GM19023 (cell line): ENCODE results near the gene RTN4RL2.

Experiments used
- ATAC-seq: cut with Tn5 transposase; IDR thresholded peaks from one replicate; pipeline ENCODE4 v1.9.1; 2021; ENCODE audit warnings: mild to moderate bottlenecking, moderate library complexity; ENCODE audit not compliant: unreplicated experiment

The RTN4RL2 gene

DNA sequence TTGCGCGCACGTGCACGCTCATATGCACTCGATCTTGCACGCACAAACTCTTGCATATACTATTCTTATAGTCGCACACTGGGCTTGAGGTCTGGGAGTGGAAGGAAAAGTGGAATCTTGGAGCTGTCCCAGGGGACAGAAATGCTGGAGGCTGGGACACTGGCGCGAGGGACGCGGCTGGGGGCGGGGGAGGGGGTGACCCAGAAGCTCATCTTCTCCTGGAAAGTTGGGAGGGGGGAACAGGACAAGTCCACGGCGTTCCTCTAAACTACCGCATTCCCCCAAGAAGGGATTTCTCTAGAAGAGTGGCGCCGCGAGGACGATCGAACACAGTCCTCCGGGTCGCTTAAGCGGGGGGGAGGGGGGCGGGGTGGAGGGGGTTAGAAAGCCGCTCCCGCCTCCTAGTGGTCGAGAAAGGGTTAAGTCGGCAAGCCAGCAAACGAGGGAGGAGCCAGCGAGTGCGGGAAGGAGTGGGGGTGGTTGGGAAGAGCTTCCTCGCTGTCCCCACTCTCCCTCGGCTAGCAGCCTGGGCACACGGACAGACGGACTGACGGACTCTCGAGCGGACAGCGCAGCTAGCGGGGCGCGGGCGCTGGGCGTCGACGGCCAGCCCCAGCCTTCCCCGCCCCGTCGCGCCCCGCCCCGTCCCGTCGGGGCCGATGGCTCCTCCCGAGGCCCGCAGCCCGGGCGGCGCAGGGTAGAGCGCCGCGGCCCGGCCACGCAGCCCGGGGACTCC is at the start of gene RTN4RL2:
RTN4RL2 (plus strand) TSS at position 507 of the 736 bp plus-strand sequence. CDS start 338 bp downstream, outside the sequence.
- ATAC-seq: no peak

DNA sequence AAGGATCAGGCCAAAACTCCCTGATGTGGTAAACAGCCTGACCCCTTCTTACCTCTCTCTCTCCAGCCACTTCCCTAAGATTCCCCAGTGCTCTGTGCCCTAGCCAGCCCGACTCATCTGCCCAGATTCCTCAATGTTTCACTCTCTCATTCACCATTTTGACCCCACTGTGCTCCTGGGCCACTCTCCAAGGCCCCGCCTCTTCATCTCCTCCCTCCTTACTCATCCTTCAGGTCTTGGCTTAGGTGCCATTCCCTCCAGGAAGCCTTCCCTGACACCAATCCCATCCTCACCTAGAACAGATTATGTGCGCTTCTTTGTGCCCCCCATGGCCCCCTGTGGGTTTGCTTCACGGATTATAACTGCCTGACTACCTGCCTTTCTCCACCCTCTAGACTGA is 46.6 kb upstream of the RTN4RL2 start:
- no peak for ATAC-seq

DNA sequence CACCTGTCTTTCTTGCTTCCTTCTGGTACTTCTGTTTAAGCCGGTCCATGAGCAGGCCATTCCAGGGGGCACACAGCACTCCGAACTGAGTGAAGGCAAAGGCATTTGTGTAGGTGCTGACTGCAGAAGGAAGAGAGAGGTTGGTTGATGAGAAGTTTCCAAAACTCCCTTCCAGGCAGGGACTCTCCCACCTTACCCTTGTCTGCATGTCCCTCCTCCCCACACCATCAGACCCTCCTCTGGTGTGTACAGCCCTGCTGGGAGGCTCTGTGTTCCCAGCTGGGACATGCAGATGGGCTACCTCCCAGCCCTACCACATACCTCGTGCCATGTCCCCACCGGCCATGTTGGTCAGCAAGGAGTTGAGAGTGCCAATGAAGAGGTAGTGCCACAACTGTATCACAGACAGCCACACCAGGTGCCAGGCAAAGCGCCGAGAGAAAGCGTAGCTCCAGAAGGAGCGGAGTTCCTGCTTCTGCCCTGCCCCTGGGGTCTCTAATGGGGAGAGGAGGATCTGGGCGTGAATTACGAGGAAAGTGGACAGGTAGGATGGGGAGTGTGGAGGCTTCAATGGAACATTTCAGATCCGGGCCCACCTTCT is 45.6 kb upstream of the RTN4RL2 start:
- ATAC-seq: no peak

DNA sequence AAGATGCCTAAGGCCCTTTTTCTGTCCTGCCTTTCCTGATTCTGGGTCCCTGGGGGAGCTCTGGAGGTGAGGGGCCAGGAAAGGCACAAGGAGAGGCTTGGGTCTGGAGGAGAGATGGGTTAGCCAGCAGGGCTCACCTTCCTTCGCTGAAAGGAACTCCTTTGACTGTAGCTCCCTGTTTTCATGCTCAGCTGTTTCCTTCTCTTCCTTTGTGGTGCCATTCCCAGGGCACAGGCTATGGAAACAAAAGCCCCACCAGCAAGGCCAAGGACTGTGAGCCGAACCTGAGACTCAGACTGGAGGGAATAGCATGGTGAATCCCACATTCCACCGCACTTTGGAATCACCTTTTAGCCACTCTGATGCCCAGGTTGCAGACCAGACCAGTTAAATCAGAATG is 43.9 kb upstream of the RTN4RL2 start:
- ATAC-seq: no peak

DNA sequence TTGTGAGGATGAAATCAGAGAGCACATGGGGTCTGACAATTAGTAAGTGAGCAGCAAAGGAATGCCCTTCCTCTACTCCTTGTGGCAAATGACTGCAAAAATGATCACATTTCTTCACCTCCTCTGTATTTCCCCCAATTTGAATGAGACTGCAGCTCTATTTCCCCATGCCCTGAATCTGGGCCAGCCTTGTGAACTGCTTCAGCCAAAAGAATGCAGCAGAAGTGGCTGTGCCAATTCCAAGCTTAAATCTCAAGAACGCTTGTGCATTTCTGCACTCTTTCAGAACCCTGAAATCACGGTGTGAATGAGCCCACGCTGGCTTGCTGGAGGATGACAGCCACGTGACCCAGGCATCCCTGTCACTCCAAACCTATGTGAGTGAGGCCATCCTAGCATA is 43.3 kb upstream of the RTN4RL2 start:
- no peak for ATAC-seq

DNA sequence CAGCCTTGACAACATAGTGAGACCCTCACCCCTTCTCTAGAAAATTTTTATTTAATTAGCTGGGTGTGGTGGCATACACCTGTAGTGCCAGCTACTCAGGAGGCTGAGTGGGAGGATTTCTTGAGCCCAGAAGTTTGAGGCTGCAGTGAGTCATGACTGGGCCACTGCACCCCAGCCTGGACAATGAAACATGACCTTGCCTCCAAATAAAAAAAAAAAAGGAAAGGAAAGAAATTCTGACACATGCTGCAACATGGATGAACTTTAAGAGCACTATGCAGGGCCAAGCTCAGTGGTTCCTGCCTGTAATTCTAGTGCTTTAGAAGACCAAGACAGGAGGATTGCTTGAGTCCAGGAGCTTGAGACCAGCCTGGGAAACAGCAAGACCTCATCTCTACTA is 42.2 kb upstream of the RTN4RL2 start:
- ATAC-seq: no peak

DNA sequence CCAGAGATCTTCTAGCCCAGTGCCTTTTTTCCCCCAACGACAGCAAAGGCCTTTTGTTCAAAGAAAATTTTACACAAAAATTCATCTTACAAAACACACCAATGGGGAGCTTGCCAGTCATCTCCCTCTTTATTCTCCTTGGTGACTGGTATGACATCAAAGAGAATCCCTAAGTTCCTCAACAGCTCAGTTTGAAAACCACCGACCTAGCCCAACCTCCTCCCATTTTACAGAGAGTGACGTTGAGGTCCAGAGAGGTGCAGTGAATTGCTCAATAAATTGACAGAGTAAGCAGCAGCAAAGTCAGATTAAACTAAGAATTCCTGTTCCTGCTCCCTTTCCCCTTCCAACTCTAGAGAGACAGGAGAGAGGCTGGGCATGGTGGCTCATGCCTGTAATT is 41.2 kb upstream of the RTN4RL2 start:
- ATAC-seq: no peak

DNA sequence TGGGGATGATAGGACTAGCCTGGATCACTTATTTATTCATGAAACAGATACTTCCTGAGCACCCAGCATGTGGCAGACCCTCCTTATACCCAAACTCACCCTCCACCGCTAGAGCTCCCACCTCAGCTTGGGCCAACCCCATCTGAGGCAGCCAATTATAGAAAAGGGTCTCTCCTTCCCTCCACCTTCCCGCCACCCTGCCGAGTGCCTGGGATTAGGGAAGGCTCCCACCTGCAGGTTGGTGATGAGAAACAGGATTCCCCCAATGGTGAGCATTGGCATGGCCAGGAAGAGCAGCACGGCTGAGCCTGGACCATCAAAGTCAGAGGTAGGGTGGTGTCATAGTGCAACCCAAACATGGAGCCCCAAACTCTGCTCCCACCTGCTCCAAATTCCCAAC is 39.3 kb upstream of the RTN4RL2 start:
- ATAC-seq: no peak

DNA sequence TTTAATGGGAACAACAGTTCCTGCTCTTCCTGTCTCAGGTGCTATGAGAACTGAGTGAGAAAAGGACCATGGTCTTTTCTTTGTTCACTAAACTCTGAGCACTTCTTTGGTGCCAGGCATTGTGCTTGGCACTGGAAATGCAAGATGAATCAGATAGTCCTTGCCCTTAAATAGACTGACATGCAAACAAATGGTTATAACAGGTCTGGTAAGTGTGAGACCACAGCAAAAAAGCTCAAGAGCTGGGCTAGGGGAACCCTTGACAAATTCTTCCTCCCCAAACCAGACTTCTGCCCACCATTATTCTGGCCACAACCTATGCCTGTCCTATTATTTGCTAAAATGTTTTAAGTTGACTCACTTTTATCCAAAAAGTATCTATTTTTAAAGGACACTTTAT is 38.5 kb upstream of the RTN4RL2 start:
- ATAC-seq: no peak

DNA sequence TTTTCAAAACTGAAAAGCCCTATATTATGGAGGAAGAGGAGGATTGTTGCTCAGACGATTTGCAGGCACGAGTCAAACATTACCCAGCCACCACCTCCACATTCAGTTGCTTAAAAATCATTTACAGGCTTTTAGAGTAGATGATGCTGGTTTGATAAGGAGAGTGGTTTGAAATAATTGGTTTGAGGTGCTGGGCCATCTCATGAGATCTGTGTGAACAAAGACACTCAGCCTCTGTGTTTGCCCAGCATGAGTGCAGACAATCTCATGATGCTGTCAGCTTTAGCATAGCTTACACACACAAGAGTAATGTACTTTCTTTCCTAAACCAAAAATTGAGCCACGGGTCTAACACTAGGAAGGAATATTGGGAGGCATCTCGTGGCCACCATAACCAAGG is 37.7 kb upstream of the RTN4RL2 start:
- ATAC-seq: no peak

DNA sequence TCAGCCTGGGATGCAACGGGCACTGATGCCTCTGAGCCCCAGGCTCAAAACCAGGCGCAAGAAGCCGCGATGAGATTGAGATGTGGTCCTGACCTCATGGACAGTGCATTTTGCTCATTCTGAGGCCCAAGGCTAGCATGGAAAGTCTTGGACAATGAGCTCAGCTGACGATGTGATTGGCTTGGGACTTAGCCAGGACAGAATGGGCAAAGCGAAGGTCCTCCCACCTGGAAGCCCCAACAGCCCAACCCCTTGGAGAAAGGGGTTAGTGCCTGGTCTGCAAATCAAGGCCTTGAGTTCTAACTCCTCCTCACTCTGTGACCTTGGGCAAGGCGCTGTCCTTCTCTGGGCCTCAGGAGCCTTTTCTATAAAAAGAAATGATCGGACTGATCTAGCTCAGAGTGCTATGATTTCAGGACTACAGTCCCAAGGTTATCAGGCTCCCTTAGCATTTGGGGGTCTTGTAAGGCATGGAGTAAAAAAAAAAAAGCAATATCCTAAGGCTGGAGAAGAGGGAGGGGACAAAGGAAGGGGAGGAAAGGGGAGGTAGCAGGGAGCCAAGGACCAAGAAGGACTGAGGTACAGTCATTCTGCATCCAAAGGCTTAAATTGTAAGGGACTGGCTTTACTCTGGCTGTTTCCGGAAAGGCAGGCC is 36.1 kb upstream of the RTN4RL2 start:
- ATAC-seq: no peak

DNA sequence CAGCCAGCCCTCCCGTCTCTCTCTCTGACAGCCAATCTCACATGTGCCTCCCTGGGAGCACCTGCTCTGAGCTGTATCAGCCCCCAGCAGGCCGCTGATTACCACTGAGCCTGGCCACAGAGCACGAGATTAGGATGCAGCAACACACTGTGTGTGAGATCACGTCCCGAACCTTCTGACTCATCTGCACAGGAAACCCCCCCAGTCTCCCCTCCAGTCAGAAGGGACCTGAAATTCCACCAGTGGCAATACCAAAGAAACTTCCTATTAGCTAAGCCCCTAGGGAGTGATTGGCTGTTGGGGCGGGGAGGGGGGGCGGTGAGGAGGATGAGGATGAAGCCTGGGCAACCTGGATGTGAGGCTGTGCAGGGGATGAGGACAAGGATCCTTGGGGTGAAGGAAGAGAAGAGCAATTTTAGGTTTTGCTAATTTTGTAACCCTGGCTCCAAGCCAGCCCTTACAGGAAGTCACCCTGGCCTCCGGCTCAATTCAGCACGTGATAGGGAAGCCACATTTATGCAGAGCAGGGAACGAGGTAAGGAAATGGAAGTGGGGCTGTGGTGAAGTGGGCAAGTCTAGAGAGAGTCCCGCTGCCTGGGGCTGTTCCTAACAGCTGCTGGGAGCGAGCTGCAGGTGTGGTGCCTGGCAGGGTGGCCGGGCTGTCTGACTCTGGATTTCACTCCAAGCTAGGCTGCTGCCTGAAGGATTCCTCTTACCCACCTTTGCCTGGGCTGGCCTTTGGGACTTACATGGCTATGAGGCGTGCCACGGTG is 35.4 kb upstream of the RTN4RL2 start:
- peak; percentile 90 for ATAC-seq

DNA sequence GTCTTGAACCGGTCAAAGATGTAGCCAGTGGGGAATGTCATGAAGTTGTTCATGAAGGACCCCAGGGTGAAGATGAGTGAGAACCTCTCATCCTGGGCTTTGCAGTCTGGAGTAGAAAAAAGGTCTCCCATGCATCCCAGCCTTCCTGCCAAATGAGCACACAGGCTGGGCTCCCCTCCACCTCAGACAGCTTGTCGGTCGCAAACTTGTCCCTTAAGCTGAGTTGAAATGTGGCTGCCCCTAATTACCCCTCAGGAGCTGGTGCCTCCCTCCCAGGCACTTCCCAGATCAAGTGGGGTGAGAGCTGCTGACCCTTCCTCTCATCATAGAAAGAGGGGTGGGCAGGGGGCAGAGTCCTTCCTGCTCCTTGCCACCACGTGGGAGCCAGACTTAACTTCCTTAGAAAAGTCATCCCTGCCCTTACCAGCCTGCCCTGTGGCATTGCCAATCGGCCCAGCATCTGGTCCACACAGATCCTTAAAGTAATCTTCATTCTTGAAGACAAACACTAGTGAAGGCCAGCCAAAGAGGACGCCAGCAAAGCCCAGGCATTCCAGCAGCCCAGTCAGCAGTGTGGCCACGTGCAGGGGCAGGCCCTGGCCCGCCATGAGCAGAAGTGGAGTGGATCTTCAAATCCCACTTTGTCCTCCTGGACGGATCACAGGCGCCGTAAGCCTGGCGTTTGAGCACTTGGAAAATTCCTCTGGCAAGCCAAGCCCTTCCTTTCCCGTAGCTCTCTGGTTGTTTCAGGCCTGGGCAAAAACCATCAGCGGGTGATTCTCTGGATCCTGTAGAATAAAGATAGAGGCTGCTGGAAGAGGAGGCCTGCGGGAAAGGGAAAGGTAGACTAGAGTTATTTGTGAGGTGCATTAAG is 34.5 kb upstream of the RTN4RL2 start:
- ATAC-seq: no peak

DNA sequence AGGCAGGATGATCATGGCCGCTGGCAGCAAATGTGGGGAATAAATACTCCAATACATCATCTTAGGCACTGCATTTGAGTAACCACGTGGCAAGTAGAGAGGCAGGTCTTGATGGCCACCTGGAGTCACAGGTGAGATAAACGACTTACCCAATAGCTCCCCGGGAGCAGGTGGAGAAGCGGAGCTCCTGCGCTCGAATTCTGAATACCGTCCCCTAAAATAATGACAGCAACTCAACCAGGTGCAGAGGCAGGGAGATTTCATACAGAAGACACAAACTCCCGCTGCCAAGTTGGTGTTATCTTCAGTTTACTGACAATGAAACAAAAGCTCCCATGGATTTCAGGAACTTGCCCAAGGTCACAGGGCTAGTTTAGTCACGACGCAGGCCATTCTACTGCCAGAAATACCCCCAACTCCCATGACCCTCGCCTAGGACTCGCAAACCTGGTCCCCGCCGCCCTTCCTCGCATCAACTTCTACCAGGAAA is 33.8 kb upstream of the RTN4RL2 start:
- ATAC-seq: no peak

DNA sequence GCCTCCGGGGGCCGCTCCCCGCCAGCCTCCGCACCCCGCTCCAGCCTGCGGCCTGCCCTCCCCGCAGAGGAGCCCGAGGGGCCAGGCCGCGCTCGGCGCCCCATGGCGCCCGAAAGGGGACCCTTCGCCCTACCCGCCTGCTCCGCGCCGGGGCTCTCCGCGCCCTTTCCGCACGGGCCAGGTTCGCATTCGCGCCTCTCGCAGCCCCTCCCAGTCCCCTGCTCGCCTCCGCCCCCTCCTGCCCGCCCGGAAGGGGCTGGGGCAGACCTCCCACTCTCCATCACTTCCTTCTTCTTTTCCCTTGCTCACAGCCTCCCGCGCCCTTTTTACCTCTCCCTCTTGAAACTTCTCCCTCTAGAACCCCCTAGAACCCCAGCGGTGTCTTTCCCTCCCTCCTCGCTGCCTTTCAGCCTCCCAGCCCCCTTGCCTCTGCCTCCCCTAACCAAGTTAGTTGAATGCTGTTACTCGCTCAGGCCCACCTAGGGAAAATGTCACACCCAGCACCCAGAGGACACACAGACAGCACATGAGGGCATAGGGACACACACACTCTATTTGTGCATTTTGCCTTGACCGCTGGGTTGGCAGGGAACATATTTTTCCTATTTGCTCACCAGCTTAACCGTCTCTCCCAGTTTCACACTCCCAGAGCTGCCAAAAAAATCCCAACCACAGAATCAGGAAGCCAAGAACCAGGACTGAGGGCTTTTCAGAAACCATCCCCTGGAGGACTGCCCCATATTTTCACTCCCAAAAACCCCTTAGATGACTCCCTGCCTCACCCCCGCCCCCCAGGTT is 33.2 kb upstream of the RTN4RL2 start, which contains the start of gene SLC43A3:
SLC43A3 (minus strand) TSS at position 193 of the 798 bp plus-strand sequence. CDS start 949 bp downstream, outside the sequence.
- peak; percentile 59 for ATAC-seq

DNA sequence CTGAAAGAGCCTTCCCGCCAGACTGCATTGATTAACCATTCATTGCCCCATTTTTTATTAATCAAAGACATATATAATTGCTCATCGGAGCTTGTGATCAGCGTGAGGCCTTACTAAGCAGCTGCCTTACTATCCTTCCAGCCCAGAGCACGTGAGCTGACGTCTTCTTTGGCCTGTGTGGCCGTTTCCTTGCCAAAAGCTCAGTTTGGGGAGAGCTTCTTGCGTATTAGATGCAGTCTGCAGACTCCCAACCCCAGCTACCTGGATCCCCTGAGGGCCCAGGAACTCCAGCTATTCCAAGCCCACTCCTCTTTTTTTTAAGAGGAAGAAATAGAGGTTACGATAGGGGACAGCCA is 32.6 kb upstream of the RTN4RL2 start:
- ATAC-seq: no peak

DNA sequence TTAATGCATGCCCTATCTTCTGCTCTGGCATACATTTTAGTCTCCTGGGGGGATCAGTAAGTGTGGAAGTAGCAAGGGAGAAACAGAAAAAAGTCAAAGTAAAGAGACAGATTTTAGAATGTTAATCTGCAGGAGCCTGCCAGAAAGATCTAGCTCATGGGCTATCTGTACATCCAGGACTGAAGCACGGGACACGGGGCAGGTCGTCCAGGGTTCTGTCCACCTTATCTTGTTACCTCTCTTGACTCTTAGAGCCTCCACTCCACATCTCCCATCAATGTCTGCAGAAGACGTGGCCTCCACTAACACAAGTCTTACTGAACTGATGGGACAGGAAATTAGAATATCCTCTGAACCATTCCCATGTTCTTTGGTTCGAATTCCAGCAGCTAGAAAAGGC is 31.7 kb upstream of the RTN4RL2 start:
- no peak for ATAC-seq

DNA sequence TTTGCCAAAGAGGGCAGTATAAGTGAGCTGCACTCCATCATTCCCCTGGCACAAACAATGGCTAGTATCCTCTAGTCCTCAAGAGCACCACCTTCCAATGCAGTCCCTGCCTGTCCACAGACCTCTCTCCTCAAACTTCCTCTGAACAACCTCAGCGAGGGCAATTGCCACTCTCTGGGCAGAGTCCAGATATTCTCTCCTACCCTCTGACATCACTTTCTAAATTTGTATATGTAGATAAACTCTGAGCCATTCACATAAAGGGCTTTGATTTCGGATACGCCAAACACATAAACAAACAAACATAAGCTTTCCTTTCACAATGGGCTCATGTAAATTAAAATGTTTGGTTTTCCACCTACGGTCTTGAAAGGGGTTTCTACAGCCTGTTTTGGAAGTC is 30.4 kb upstream of the RTN4RL2 start:
- ATAC-seq: no peak

DNA sequence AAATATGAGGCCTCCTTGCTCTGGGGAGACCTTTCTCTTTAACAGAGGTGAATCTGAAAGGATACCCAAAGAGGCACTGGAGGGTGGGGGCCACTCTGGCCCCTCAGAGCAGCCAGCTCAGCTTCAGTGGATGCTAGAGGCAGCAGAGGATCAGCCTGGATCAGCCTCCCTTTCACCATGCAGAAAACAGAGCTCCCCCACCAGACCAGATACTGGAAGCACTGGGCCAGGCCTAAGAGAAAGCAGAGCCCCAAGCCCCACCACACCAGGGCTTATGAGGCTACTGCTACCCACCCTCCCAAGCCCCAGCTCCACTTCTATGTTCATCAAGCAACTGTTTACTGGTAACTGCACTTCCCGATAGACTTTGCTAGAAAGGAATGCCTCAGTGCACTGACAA is 29.4 kb upstream of the RTN4RL2 start:
- no peak for ATAC-seq
